Measurements from ENCODE around the gene IL10RB. TPM values are rescaled to one million over a fixed set of nuclear protein-coding genes. Genes with fewer than 3 reads are reported as not detected.

Gene IL10RB
- total RNA-seq, 1 donor, result 60.9 TPM

- TF ChIP-seq CTCF (IDR thresholded peaks at IDR 0.05; ENCODE audit: insufficient read depth, low read depth, low read length), result no peak
- no peak overlapping the region for H3K4me3 ChIP-seq (ENCODE audit: low read depth, low read length)
- no peak for DNase-seq (ENCODE audit: low read depth)
These were observed 27.6 kb downstream of the IL10RB start for GRCh38 chr21:33293811-33294216.

GRCh38 chr21:33296156-33296555 is 30.0 kb downstream of the IL10RB start:
- H3K4me3 ChIP-seq (ENCODE audit: low read depth, low read length), result no peak overlapping the region
- TF ChIP-seq CTCF (IDR thresholded peaks at IDR 0.05; ENCODE audit: insufficient read depth, low read depth, low read length), result no peak
- no peak for DNase-seq (ENCODE audit: low read depth)

GRCh38 chr21:33299181-33299752 is 33.1 kb downstream of the IL10RB start:
- no peak for DNase-seq (ENCODE audit: low read depth)
- no peak for TF ChIP-seq CTCF (IDR thresholded peaks at IDR 0.05; ENCODE audit: insufficient read depth, low read depth, low read length)
- no peak overlapping the region for H3K4me3 ChIP-seq (ENCODE audit: low read depth, low read length)

DNA sequence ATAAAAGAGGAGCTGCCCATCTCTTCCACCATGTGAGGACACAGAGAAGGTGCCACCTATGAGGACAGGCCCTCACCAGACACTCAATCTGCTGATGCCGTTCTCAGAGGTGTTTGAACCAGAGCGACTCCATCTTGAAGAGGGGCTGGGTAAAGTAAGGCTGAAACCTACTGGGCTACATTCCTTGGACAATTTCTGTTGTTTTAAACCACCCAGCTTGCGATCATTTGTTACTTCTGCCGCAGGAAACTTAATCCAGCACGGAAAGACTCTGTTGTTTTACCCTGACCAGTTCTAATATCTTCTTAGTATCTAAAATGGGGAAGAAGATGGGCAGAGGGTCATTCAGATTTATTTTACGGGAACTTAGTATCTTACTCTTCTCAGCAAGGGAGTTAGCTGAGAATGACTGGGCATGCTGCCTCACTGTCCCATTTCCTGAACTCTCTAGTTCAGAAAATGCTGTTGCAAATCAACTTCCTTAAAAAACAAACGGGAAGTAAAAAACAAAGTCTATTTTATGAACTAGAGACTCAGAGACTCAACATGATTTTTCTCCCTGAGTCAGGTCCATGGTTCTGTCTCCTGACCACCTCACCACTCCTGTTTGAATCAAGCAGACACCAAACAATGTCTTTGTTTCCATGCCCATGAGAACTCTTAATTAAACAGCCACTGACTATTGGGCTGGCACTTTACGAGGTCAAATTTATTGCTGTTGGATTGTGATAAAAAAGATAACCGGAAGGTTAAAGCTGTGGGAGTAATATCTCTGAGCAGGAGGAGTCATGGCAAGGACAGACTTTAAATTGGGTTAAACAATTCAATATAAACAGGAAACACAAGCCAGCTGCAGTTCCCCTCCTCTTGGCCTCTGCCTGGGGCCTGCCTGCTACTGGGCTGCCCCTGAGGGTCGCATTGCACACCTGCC is 34.8 kb downstream of the IL10RB start:
- DNase-seq (ENCODE audit: low read depth), result peak; percentile 70
- TF ChIP-seq CTCF (IDR thresholded peaks at IDR 0.05; ENCODE audit: insufficient read depth, low read depth, low read length), result no peak
- no peak overlapping the region for H3K4me3 ChIP-seq (ENCODE audit: low read depth, low read length)

- no peak for DNase-seq (ENCODE audit: low read depth)
- no peak for TF ChIP-seq CTCF (IDR thresholded peaks at IDR 0.05; ENCODE audit: insufficient read depth, low read depth, low read length)
These were observed 35.5 kb downstream of the IL10RB start for GRCh38 chr21:33301632-33302002.

GRCh38 chr21:33302055-33302454 is 35.9 kb downstream of the IL10RB start:
- H3K4me3 ChIP-seq (ENCODE audit: low read depth, low read length), result no peak overlapping the region
- no peak for DNase-seq (ENCODE audit: low read depth)
- TF ChIP-seq CTCF (IDR thresholded peaks at IDR 0.05; ENCODE audit: insufficient read depth, low read depth, low read length), result no peak

More at GRCh38 chr21:33301632-33302002, 35.5 kb downstream of the IL10RB start:
- H3K4me3 ChIP-seq (ENCODE audit: low read depth, low read length), result no peak overlapping the region
